ENCODE results near the gene ZKSCAN5.

Gene ZKSCAN5

DNA sequence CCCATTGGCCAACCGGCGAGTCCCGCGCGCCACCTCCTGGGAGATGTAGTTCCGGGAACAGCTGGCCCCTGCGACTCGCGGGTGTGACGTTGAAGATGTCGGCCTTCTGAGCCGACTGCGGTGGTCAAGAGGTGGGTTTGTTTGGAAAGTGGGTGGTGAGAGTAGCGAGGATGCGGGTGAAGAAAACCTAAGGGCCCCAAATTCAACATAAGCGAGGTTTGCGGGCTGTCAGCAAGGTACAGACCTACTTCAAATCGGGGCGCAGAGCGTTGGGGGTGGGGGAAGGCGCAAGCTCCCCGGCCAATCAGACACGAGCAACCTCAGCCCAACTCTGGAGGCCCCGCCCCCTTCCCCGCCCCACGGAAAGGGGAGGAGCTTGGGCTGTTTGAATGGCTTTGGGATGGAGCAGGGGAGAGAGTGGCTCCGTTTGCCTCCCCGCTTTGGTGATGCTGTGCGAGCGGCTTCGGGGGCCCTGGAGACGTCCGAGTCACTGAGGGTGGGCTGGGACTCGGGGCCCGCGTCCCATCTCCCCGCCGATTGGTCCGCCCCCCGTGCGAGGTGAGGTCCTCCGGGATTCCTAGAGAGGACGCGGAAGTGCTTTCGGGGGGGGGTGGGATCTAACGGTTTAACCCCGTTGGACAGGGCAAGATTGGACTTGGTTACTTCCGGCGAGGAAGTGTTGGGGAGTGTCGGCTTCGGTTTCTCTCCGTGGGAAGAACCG is at the start of gene ZKSCAN5:
Gene ZKSCAN5 (plus strand): TSS at position 60 of the 721 bp plus-strand sequence. CDS start 1,383 bp downstream, outside the sequence.
- peak; percentile 97 to 100 (median 99) for DNase-seq

- no peak for DNase-seq
These were observed 48.6 kb upstream of the ZKSCAN5 start for GRCh38 chr7:99455874-99456273.

- peak in 3 of 14 donors; percentile 17 to 45 (median 22) for DNase-seq
These were observed 48.2 kb upstream of the ZKSCAN5 start for GRCh38 chr7:99456288-99456687.

DNA sequence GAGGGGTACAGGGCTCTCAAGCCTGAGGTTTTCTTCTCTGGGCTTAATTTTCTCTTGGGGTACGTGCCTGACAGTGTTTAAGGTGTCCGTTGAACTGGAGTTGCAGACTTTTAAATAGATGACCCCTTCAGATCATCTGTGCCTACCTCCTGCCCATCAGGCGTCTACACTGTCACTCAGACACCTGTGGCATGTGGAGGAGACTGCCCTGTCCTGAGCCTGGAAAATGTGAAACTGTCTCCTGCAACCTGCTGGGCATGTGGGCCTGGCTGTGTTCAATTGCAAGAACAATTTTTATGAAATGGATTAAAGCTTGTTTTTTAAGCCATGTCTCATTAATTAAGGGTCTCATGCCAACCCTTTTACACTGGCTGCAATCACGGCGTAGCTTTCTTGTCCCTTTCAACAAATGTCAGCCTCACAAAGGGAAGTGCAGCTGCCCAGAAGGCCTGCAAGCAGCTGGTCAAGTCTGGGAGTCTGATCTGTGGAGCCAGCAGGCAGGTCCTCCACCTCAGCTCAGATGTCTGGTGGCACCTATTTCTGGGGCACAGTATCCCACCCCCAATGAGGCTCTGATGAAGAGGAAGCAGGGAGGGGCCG is 47.3 kb upstream of the ZKSCAN5 start:
- DNase-seq: no peak

DNA sequence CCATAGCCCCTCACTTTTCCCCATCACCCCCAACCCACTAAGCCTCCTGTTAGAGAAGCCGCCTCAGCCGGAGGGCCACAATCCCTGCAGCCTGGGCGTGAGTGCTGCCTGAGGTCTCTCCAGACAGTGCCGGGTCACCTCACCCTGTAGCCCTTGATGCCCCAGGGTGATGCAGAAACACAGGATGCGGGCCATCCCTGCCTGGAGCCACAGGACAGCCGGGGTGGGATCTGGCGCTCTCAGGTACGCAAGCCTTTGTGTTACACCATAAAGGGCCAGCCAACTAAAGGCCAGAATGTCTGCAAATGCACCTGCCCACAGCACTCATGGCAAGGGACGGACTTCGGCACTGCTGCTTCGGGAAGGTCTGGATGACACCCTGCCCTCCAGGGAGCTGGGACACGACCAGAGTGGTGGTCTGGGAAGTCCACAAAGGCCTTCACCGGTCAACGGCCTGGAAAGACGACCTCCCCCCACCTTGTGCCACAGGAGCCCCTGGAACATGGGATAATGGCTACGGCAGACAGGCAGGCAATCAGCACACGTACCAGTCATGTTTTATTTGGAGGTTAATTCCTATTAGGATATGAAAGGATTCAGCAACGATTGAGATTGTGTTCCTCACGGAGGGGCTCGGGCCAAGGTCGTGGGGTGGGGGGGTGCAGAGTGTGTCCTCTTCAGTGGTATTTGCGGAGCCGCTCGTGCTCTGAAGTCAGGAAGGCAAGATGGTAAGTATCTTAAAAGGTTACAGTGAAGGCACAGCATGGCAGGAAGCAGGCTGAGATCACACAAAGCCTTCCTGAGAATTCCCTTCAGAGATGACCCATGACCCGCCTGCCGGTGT is 46.6 kb upstream of the ZKSCAN5 start:
- no peak for DNase-seq

DNA sequence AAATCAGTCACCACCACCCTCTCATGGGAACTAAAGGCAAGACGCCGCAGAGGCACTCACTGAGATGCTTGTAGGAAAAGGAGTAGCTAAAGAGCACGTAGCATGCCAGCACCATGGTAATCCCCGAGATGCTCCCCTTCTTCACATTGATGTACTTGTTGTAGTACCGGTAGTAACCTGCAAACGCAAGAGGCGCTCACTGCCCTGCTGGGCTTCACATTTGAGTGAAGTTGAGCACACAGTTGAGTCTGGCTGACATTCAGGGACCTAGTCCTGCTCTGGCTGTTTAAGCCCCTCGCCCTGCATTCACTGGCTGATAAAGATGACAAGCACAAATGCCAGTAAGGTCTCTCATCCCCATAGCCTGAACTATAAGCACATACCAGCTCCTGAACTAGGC is 45.4 kb upstream of the ZKSCAN5 start:
- no peak for DNase-seq

- no peak for DNase-seq
These were observed 43.8 kb upstream of the ZKSCAN5 start for GRCh38 chr7:99460651-99461050.

GRCh38 chr7:99461221-99461620 is 43.2 kb upstream of the ZKSCAN5 start:
- DNase-seq: no peak

GRCh38 chr7:99465421-99465768 is 39.1 kb upstream of the ZKSCAN5 start:
- no peak for DNase-seq

DNA sequence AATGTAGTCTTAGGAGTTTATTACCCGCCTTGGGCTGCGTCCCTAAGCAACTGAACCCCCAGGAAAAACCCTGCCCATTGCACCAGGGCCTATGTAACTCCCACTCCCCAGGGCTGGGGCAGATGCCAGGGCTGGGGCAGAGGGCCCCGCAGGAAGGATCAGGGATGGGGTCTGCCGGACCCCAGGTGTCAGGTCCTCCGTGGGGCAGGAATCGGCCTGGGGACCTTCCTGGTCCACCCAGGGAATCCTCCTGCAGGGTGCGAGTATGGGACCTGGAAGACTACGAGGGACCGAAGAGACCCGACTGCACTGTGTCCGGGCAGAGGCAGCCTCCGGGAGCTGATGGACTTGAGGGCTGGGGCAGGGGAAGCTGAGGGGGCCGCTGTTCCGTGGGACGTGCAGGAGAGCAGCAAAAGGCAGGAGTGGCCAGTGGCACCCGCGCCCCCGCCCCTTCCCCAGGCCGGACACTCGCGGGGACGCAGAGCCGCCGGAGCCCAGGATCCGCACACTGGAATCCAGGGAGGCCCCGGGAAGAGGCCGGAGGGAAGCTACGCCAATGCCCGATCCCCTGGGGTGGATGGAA is 36.0 kb upstream of the ZKSCAN5 start:
- DNase-seq: no peak

DNA sequence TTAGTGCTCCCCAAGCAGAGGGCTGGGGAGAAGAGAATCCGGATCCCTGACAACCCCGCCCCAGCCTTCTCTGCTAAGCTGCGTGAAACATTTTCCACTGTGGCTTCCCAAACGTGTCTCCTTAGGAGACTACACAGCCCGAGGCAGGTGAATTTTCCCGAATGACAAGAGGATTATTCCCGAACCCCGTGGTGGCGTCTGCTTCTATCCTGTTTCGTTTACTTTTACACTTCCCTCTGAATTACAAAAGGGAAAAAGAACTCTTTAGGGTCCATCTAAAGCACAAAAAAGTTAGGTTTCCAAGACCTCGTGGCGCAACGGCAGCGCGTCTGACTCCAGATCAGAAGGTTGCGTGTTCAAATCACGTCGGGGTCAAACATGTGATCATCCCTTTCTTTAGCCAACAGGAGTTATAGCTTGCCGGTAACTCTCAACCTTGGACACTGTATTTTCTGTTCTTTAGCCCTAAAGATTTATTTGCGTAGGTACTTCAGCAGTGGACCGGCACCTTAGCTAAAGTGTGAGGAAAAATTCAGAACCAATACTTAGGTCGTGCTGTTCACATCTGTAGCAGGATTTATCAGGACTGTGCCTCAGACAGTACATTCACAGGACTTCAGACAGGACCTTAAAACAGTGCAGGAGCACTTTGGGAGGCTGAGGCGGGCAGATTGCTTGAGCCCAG is 34.9 kb upstream of the ZKSCAN5 start:
- DNase-seq: no peak

DNA sequence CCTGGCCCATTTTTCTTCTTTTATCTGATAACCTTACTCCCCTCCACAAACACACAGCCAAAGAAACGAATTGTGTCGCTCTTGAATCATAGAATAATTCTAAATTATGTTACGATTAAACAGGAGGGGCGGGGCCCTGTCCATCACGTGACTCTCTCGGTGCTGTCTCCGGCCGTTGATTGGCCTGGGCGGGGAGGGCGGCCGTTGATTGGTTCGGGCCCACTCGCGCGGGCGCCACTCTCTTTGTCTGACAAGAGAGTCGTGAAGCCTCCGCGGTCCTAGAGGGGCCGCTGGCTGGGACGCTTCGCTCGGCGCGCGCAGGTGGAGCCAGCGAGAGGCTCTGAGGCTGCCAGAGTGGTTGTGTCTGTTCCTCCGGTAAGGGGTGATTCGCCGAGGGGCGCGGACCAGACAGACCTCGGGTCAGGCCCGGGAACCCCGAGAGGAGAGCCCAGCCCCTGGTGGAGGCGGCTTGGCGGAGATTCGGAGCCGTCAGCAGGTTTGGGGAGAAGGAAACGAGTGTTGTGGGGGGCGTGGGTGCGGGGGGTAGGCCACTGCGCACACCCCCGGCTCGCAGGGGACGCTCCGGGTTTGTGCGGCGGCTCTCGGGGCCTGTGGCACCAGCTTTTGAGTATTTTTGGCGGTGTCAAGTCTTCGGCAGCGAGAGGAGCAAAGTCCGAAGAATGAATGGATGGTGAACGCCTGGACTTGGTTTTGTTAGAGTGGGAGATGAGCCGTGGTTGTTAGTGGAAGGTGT is 31.7 kb upstream of the ZKSCAN5 start, which contains the start of gene ZNF789:
Gene ZNF789 (plus strand): TSS at position 330 of the 754 bp plus-strand sequence. CDS start 3,567 bp downstream, outside the sequence.
- DNase-seq: peak; percentile 59 to 97 (median 94)

GRCh38 chr7:99473315-99473596 is 31.2 kb upstream of the ZKSCAN5 start:
- DNase-seq: no peak

DNA sequence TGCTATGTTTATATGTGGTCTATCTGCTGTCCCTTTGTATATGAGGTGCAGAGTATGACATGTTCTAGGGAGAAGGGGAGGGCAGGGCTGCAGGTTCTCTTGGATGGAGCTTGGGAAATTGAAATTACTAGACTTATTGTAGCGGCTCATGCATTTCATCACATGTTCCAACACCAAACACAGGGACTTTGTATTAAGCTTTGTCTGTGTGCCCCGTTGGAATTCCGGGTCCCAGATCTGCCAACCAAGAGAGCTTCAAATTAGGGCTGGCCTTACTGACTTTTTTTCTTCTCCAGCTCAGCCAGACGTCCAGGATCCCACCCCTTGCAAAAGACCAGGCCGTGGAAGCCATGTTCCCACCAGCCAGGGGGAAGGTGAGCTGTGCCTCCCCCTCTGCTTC is 28.4 kb upstream of the ZKSCAN5 start:
- DNase-seq: no peak

DNA sequence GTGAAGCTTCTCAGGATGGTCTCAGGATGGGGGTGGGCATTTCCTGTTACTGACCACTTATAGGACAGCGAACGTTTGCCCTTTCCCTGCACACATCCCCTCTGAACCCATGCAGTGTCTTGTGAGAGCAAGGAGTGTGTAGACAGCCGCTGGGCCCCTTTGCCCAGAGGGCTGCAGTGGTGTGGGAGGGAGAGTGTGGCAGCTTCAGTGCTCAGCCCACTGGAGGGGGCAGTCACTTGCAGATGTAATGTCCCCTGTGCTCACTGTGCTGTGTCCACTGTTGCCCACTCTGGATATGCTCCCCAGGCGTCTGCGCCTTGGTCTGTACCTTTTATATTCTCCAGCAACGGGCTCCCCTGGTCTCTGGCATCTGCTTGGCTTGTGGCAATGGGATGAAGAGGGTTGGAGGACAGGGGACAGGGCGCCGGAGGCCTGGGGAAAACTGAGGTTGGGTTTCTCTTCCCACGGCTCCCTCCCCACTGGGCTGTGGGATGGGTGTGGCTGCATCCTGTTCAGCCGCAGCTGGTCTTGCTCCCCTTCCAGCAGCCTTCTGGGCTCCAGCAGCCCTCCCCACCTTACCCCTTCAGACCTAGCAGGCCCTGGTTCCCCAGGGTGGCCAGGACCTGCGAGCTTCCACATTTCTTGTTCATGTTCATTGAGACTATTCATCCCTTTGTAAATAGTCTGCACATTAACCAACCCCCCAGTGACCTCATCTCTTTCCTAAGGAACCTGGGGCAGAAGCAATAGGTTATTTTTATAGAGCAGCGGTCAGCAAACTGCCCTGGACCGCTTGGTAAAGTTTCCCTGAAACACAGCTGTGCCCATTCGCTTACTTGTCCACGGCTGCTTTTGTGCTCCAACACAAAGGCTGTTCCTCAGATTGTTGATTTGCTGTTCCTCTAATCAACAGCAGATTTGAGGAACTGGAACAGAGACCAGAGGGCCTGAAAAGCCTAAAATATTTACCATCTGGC is 25.7 kb upstream of the ZKSCAN5 start:
- DNase-seq: no peak

GRCh38 chr7:99485094-99485493 is 19.4 kb upstream of the ZKSCAN5 start:
- no peak for DNase-seq

DNA sequence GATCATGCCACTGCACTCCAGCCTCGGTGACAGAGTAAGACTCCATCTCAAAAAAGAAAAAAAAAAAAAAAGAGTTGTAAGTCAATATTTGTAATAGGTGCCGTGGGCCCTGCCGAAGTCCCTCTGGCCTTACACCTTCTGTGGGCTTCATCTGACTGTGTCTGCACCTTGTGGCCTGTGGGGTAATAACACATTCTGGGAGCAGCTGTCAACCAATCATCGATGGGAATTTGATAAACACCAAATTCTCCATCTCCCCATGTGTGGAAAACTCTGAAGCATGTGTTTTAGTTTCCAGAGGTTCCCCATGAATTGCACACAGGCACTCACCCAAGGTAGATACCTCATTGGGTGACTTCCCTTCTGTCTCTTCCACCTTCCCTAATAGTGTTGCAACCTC is 15.2 kb upstream of the ZKSCAN5 start:
- no peak for DNase-seq

- DNase-seq: no peak
These were observed 13.6 kb upstream of the ZKSCAN5 start for GRCh38 chr7:99490878-99491277.

DNA sequence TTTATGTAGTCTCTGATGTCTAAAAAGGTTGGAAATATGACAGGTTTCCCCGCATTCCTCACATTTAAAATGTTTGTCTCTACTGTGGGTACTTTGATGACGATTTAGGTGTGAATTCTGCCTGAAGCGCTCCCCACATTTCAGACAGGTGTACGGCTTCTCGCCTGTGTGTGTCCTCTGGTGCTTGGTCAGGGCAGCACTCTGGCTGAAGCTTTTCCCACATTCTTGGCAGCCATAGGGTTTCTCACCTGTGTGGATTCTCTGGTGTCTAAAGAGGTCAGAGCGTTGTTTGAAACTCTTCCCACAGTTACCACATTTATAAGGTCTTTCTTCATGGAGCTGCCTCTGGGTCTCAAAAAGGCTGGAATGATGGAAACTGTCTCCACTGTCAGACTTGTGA is 10.6 kb upstream of the ZKSCAN5 start:
- no peak for DNase-seq

GRCh38 chr7:99497766-99498545 is 6.5 kb upstream of the ZKSCAN5 start:
- no peak for DNase-seq
